Nephron (organoid): Measurements from ENCODE around the gene FAM204A.

Source experiments
- H3K27ac Mint-ChIP-seq, 3 experiments: 2 replicates each; pipeline ENCODE4 v1.8.0; 2020; ENCODE audit warnings: mixed read lengths in 3 of 3, mild to moderate bottlenecking in 2 of 3, moderate library complexity in 1 of 3
- H3K27me3 Mint-ChIP-seq: 2 replicates; pipeline ENCODE4 v1.8.0; 2021; ENCODE audit warnings: low read depth, mild to moderate bottlenecking, moderate library complexity, mixed read lengths
- H3K36me3 Mint-ChIP-seq: 2 replicates; pipeline ENCODE4 v1.8.0; 2020; ENCODE audit warnings: low read depth, mixed read lengths
- H3K4me1 Mint-ChIP-seq: 2 replicates; pipeline ENCODE4 v1.8.0; 2020; ENCODE audit warnings: mixed read lengths
- H3K4me3 Mint-ChIP-seq, 3 experiments: 2 replicates each; pipeline ENCODE4 v1.8.0; 2020; ENCODE audit warnings: mild to moderate bottlenecking in 3 of 3, mixed read lengths in 3 of 3, moderate library complexity in 2 of 3
- H3K9me3 Mint-ChIP-seq: 2 replicates; pipeline ENCODE4 v1.8.0; 2020; ENCODE audit warnings: mixed read lengths
- CTCF ChIP-seq, 3 experiments: fragments of 200-600 bp; sonication (generic); IDR thresholded peaks; one replicate each; pipeline ENCODE4 v1.5.0; 2021; ENCODE audit warnings: antibody characterized with exemption in 3 of 3; ENCODE audit not compliant: unreplicated experiment in 3 of 3

The FAM204A gene

GRCh38 chr10:118340486-118340885 is 1.6 kb downstream of the FAM204A start:
- H3K4me1 Mint-ChIP-seq = peaks cover 22% of the 10 kb centered on the region
- H3K27me3 Mint-ChIP-seq = no peaks in the 10 kb centered on the region
- H3K4me3 Mint-ChIP-seq = peak overlapping the region; percentile 83 to 95 (median 88)
- H3K9me3 Mint-ChIP-seq = no peaks in the 10 kb centered on the region
- H3K36me3 Mint-ChIP-seq = peaks cover 7% of the 10 kb centered on the region
- no peak overlapping the region for H3K27ac Mint-ChIP-seq
- TF ChIP-seq CTCF (IDR thresholded peaks at IDR 0.05; ENCODE audit: unreplicated experiment in 3 of 3) = no peak

GRCh38 chr10:118339111-118339510 is 3.0 kb downstream of the FAM204A start:
- no peak for TF ChIP-seq CTCF (IDR thresholded peaks at IDR 0.05; ENCODE audit: unreplicated experiment in 3 of 3)
- peaks cover 22% of the 10 kb centered on the region for H3K4me1 Mint-ChIP-seq

GRCh38 chr10:118337356-118337755 is 4.8 kb downstream of the FAM204A start:
- H3K4me3 Mint-ChIP-seq = no peak overlapping the region
- H3K27me3 Mint-ChIP-seq = no peaks in the 10 kb centered on the region
- peaks cover 27% of the 10 kb centered on the region for H3K4me1 Mint-ChIP-seq
- no peak overlapping the region for H3K27ac Mint-ChIP-seq
- H3K36me3 Mint-ChIP-seq = peaks cover 32% of the 10 kb centered on the region
- no peak for TF ChIP-seq CTCF (IDR thresholded peaks at IDR 0.05; ENCODE audit: unreplicated experiment in 3 of 3)
- no peaks in the 10 kb centered on the region for H3K9me3 Mint-ChIP-seq

More at GRCh38 chr10:118339111-118339510, 3.0 kb downstream of the FAM204A start:
- H3K4me3 Mint-ChIP-seq = peak overlapping the region; percentile 17 to 88 (median 30)
- no peaks in the 10 kb centered on the region for H3K9me3 Mint-ChIP-seq
- peaks cover 18% of the 10 kb centered on the region for H3K36me3 Mint-ChIP-seq
- H3K27me3 Mint-ChIP-seq = no peaks in the 10 kb centered on the region
- no peak overlapping the region for H3K27ac Mint-ChIP-seq

- Mint-ChIP-seq H3K36me3 (peaks cover 45% of the 10 kb centered on the region), H3K4me3 (no peak overlapping the region), H3K4me1 (peaks cover 6% of the 10 kb centered on the region), H3K9me3 (no peaks in the 10 kb centered on the region), H3K27me3 (no peaks in the 10 kb centered on the region), H3K27ac (no peak overlapping the region)
- TF ChIP-seq CTCF (IDR thresholded peaks at IDR 0.05; ENCODE audit: unreplicated experiment in 3 of 3) = no peak
Measured at GRCh38 chr10:118333871-118334270, 8.3 kb downstream of the FAM204A start.

- no peak for TF ChIP-seq CTCF (IDR thresholded peaks at IDR 0.05; ENCODE audit: unreplicated experiment in 3 of 3)
- H3K27me3 Mint-ChIP-seq = no peaks in the 10 kb centered on the region
- H3K9me3 Mint-ChIP-seq = no peaks in the 10 kb centered on the region
- peaks cover 5% of the 10 kb centered on the region for H3K4me1 Mint-ChIP-seq
- H3K36me3 Mint-ChIP-seq = peaks cover 49% of the 10 kb centered on the region
- no peak overlapping the region for H3K4me3 Mint-ChIP-seq
- no peak overlapping the region for H3K27ac Mint-ChIP-seq
Measured at GRCh38 chr10:118332948-118333710, 9.0 kb downstream of the FAM204A start.

GRCh38 chr10:118332236-118332635 is 9.9 kb downstream of the FAM204A start:
- no peak for TF ChIP-seq CTCF (IDR thresholded peaks at IDR 0.05; ENCODE audit: unreplicated experiment in 3 of 3)
- H3K27me3 Mint-ChIP-seq = no peaks in the 10 kb centered on the region
- H3K4me1 Mint-ChIP-seq = peaks cover 5% of the 10 kb centered on the region
- H3K4me3 Mint-ChIP-seq = no peak overlapping the region
- H3K27ac Mint-ChIP-seq = no peak overlapping the region
- peaks cover 58% of the 10 kb centered on the region for H3K36me3 Mint-ChIP-seq
- no peaks in the 10 kb centered on the region for H3K9me3 Mint-ChIP-seq
